Type B pancreatic cell (in vitro differentiated cells): Measurements from ENCODE around the gene BRPF3. TPM values are rescaled to one million over a fixed set of nuclear protein-coding genes. Genes with fewer than 3 reads are reported as not detected.

Experiments
- DNase-seq: peaks from one replicate; pipeline ENCODE4 v3.0.0; 2021; ENCODE audit warnings: mixed read lengths; ENCODE audit not compliant: unreplicated experiment; ENCODE audit errors: extremely low spot score
- H3K27ac Mint-ChIP-seq: 2 replicates; pipeline ENCODE4 v1.8.0; 2021; ENCODE audit warnings: mild to moderate bottlenecking, mixed read lengths
- H3K27me3 Mint-ChIP-seq: 2 replicates; pipeline ENCODE4 v1.8.0; 2021; ENCODE audit warnings: mixed read lengths
- H3K36me3 Mint-ChIP-seq: 2 replicates; pipeline ENCODE4 v1.8.0; 2021; ENCODE audit warnings: mixed read lengths
- H3K4me1 Mint-ChIP-seq: one replicate; pipeline ENCODE4 v1.8.0; 2021; ENCODE audit warnings: mixed read lengths; ENCODE audit not compliant: unreplicated experiment
- H3K4me3 Mint-ChIP-seq: 2 replicates; pipeline ENCODE4 v1.8.0; 2021; ENCODE audit warnings: mild to moderate bottlenecking, mixed read lengths
- H3K9me3 Mint-ChIP-seq: 2 replicates; pipeline ENCODE4 v1.8.0; 2021; ENCODE audit warnings: mixed read lengths
- total RNA-seq: library from RNA; stranded (reverse); gene quantifications from 2 replicates; pipeline ENCODE4 v1.2.1, GENCODE V29; 2021; ENCODE audit warnings: low replicate concordance
- TF ChIP-seq, protein P1 (sequence below): fragments of 200-600 bp; sonication (generic); conservative IDR thresholded peaks from 2 replicates; pipeline ENCODE4 v1.5.0; 2021; ENCODE audit warnings: antibody characterized with exemption, mild to moderate bottlenecking

The BRPF3 gene
- total RNA-seq, 1 donor from 2014 or later = 47.7 TPM

GRCh38 chr6:36155662-36156061 is 40.9 kb upstream of the BRPF3 start:
- TF ChIP-seq, protein P1, sequence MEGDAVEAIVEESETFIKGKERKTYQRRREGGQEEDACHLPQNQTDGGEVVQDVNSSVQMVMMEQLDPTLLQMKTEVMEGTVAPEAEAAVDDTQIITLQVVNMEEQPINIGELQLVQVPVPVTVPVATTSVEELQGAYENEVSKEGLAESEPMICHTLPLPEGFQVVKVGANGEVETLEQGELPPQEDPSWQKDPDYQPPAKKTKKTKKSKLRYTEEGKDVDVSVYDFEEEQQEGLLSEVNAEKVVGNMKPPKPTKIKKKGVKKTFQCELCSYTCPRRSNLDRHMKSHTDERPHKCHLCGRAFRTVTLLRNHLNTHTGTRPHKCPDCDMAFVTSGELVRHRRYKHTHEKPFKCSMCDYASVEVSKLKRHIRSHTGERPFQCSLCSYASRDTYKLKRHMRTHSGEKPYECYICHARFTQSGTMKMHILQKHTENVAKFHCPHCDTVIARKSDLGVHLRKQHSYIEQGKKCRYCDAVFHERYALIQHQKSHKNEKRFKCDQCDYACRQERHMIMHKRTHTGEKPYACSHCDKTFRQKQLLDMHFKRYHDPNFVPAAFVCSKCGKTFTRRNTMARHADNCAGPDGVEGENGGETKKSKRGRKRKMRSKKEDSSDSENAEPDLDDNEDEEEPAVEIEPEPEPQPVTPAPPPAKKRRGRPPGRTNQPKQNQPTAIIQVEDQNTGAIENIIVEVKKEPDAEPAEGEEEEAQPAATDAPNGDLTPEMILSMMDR = no peak
- Mint-ChIP-seq H3K27me3 (no peaks in the 10 kb centered on the region), H3K36me3 (peaks cover 4% of the 10 kb centered on the region)

DNA sequence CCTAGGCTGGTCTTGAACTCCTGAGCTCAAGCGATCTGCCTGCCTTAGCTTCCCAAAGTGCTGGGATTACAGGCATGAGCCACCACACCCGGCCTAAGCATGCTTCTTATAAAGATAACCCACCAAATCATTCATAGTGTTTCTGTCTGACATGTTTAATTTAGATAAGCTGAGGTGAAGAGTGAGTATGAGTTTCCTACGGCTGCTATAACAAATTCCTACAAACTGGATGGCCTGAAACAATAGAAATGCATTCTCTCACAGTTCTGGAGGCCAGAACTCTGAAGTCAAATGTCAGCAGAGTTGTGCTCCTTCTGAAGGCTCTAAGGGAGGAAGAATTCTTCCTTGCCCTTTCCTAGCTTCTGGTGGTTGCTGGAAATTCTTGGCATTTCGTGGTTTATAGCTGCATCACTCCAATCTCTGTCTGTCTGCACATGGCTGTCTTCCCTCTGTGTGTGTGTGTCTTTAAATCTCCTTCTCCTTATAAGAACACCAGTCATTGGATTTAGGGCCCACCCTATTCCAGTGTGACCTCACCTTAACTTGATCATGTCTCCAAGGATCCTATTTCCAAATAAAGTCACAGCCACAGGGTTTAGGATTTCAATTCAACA is 36.3 kb upstream of the BRPF3 start:
- H3K4me3 Mint-ChIP-seq = no peak overlapping the region
- H3K4me1 Mint-ChIP-seq = no peaks in the 10 kb centered on the region
- no peak for DNase-seq
- H3K9me3 Mint-ChIP-seq = peaks cover 4% of the 10 kb centered on the region
- TF ChIP-seq, protein P1 = no peak
- H3K27ac Mint-ChIP-seq = no peak overlapping the region
- no peaks in the 10 kb centered on the region for H3K27me3 Mint-ChIP-seq
- no peaks in the 10 kb centered on the region for H3K36me3 Mint-ChIP-seq

More at GRCh38 chr6:36155662-36156061, 40.9 kb upstream of the BRPF3 start:
- peaks cover 4% of the 10 kb centered on the region for H3K4me1 Mint-ChIP-seq
- H3K4me3 Mint-ChIP-seq = no peak overlapping the region
- H3K27ac Mint-ChIP-seq = no peak overlapping the region
- H3K9me3 Mint-ChIP-seq = peaks cover 14% of the 10 kb centered on the region
- DNase-seq = no peak

GRCh38 chr6:36169023-36170007 is 27.2 kb upstream of the BRPF3 start:
- Mint-ChIP-seq H3K4me1 (no peaks in the 10 kb centered on the region), H3K27ac (peak overlapping the region; percentile 1), H3K27me3 (no peaks in the 10 kb centered on the region), H3K4me3 (no peak overlapping the region), H3K9me3 (no peaks in the 10 kb centered on the region), H3K36me3 (no peaks in the 10 kb centered on the region)
- no peak for DNase-seq
- TF ChIP-seq, protein P1 = no peak

DNA sequence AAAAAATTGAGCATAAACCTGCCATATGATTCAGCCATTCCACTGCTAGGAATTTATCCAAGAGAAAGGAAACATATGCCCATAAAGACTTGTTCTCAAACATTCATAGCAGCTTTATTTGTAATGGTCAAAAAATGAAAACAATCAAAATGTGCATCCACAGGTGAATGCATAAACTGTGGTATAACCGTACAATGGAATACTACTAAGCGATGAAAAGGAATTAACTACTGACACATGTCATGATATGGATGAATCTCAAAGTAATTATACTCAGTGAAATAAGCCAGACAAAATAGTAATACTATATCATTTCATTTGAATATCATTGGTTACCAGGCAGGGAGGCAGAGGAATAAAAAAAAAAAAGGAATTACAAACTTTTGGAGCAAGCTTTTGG is 25.8 kb upstream of the BRPF3 start:
- H3K27me3 Mint-ChIP-seq = no peaks in the 10 kb centered on the region
- no peaks in the 10 kb centered on the region for H3K4me1 Mint-ChIP-seq
- H3K27ac Mint-ChIP-seq = no peak overlapping the region
- TF ChIP-seq, protein P1 = no peak
- DNase-seq = no peak
- no peak overlapping the region for H3K4me3 Mint-ChIP-seq
- H3K36me3 Mint-ChIP-seq = no peaks in the 10 kb centered on the region
- H3K9me3 Mint-ChIP-seq = no peaks in the 10 kb centered on the region

GRCh38 chr6:36171573-36171972 is 25.0 kb upstream of the BRPF3 start:
- Mint-ChIP-seq H3K27ac (no peak overlapping the region), H3K36me3 (no peaks in the 10 kb centered on the region), H3K27me3 (no peaks in the 10 kb centered on the region), H3K9me3 (no peaks in the 10 kb centered on the region), H3K4me1 (no peaks in the 10 kb centered on the region), H3K4me3 (no peak overlapping the region)
- no peak for DNase-seq
- TF ChIP-seq, protein P1 = no peak
